GM19397 (cell line): ENCODE results near the gene RAI1.

Source experiments
- ATAC-seq: cut with Tn5 transposase; IDR thresholded peaks from one replicate; pipeline ENCODE4 v1.9.1; 2021; ENCODE audit warnings: mild to moderate bottlenecking, moderate library complexity; ENCODE audit not compliant: unreplicated experiment

The RAI1 gene

DNA sequence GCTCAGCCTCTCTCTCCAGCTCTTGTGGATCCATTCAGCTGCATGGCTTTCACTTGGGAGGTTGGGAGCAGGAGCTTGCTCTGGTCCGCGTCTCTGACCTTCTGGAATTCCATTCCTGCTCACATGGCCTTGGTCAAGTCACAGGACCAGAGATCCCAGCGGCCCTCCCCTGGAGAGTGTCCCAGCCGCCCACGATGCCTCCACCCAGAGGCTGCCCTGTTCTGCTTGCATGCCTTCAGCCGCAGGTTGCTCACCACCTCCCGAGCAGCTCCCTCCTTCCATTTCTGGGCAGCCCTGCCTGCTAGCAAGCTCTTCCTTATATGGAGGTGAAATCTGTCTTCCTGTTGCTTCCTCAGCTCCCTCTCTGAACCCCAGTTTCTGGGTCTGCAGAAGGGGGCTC is 32.6 kb downstream of the RAI1 start:
- ATAC-seq = no peak

DNA sequence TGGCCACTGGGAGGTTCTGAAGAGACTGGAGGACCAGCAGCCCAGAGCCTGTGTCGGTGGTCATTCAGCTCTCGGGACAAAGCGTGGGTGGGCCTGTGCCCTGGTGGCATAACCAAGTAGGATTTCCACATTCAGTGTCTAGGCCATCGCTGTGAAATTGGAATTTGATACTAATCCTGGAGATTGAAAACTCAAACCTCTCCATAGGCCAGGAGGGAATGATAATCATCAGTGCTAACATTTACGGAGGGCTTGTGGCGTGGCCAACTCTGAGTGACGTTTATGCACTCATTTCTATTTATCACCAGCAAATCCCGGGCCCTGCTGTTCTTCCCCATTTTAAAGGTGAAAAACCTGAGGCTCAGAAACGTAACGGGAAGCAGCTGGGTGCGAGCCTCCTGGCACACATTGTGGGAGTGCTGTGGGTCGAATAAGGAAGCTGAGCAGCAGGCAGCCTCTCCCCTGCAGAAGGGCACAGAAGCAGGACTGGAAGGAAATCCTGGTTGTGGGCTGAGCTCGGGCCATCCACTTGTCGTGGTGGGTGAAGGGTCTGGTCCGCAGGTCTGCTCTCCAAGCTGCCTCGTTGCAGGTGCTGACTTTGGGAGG is 33.1 kb downstream of the RAI1 start:
- ATAC-seq = no peak

DNA sequence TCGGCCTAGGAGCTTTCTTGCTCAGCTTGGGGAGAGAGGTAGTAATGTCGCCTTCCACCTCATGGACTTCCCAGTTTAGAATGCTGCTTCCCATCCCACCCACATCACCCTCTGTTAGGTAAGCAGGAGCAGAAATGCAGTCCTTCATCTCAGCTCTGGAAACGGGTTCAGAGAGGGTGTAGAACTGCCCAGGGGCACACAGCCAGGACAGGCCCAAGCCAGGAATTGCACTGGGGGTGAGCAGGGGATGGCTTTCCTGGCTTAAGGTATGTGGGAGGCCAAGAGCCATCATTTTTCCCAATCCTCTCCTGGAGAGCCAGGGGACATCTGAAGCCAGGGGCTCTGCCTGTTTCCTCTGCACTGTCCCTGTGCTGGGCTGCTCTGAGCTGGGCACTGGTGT is 33.6 kb downstream of the RAI1 start:
- no peak for ATAC-seq

DNA sequence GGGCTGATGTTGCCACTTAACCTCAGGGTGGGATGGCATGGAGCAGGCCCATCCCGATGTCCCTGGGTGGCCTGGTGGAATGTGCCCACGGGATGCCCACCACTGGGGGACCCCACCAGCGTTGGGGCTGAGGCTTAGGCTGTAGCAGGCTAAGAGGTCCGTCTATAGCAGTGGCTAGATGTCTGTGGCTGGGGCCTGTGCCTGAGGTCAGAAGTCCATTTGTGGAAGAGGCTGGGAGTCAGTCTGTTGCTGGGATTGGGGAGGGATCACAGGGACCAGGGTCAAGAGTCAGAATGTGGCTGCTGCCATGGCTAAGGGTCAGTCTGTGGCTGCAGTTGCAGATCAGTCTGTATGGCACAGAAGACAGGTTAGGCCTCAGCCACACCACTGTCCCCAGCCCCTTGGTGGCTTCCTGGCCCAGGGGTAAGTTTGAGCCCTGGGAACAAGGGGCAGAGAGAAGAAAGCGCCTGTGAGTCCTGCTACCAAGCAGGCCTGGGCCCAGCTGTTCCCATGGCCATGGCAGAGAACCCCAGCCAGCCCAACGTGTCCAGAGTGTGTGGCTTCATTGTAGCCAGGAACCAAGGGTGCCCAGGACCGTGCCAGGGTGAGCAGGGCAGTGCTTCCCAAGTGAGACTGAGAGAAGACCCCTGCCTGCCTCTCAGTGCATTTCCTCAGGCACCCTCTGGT is 35.7 kb downstream of the RAI1 start:
- ATAC-seq = no peak

DNA sequence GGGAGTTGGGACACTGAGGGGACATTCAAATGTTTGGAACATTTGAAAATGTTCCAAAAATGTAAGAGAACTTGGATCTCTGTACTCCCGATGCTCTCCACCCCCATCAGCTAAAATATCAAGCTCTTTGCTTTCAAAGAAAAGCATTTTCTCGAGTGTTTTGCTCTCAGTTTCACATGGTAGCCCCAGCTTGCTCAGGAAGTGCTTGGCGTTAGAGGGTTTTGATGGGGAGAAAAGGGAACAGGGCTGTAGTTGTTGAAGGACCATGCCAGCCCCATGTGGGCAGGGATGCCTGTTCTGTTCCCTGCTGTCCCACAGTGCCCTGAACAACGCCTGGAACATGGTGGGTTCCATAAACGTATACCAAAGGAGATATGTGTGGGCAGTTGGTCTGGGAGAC is 37.0 kb downstream of the RAI1 start:
- no peak for ATAC-seq

- ATAC-seq = no peak
These were observed 38.1 kb downstream of the RAI1 start for GRCh38 chr17:17719199-17719940.

DNA sequence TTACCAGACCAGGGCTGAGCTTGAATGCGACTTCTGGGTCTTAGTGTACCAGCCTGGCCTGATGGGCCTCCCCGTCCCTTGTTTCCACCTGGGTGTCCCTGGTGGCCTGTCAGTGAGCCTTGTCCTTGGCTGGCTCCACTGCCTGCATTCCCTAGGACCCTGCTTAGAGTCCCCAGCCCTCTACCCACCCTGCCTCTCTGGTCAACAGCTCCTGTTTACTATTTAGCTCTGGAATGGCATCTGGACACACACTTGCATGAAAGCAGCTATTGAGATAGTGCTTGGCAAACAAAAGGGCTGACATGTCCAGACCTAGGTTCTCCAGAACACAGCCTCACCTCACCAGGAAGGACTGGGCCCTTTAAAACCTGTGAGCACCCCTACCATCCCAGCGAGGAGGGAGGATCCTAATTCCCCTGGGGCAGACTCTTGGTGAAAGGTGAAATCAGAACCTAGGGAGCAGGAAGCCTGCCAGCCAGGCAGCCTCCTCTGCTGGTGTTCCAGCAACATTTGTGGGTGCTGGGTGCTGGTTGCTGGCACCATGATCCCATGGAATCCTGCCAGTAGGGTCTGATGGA is 38.8 kb downstream of the RAI1 start:
- no peak for ATAC-seq

DNA sequence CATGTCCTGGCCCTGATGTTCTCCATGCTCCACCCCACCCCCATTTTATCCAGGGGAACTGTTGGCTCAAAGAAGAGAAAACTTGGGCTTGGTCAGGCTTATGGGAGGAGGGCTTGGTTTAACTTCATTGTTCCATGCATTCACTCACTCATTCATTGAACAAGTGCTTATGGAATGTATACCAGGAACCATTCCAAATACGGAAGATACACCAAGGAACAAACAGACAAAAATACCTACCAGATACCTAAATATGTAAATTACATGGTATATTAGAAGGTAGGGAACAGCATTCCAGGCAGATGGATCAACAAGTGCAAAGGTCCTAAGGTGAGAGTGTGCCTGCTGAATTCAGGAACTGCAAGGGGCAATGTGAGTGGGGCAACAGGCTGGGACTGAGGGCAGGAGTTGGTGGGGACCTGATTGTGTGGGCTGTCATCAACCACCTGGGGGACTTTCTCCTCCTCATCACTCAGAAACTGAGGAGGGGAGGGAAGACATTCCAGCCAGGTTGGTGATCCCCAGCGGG is 39.9 kb downstream of the RAI1 start:
- ATAC-seq = no peak

GRCh38 chr17:17722081-17722905 is 41.0 kb downstream of the RAI1 start:
- ATAC-seq = no peak

DNA sequence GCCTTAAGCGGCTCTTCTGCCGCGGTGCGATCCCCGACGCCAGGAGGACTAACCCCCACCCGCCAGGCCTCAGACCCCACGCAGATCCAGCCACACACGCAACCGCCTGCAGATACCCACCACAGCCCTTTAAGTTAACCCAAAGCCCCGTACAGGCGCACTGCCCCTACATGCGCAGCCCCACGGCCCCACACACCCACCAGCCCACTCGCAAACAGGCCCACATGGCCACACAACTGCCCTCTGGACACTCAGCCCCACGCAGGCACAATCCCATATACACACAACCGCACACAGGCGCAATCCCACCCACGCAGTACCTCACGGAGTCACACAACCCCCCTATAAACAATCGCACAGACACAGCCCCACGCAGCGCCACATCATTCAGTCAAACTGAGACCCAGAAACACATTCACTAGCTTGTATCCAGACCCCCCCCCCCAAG is 41.7 kb downstream of the RAI1 start:
- no peak for ATAC-seq

DNA sequence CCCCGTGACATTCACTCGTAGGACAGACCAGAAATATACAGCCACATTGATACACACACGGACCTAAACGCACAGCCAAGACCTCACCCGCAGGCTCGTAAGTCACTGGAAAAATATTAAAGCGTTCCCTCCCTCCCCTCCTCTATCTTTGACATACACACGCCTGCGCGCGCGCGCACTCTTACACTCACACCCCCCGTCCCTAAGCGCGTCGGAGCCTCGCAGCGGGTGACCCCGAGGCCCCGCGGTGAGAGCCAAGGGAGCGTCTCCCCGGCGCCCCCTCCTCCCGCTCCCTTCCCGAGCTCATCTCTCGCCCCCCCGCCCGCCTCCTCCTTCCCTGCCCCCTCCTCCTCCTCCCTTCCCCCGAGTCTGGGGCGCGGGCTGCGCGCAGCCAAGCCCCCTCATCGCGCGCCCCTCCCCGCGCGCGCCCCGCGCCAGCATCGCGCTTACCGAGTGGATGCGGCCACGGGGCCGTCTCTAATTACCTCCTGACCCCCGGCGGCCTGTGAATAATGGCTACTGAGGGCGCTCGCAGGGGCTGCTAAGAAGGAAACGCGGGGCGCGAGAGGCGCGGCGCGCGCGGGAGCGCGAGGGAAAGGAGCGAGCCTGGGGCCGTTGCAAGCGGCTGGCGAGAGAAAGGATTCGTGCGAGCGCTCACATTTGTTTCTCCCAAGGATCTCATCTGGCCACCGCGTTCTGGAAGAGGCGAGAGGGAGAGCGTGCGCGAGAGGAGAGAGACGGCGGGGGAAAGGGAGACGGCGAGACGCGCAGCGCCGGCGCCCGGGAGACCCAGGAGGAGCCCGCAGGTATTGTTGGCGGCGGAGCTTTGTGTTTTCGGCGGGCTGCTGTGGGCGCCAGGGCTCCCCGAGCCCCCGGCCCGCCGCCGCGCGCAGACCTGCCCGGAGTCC is 42.4 kb downstream of the RAI1 start:
- no peak for ATAC-seq

GRCh38 chr17:17724307-17725010 is 43.2 kb downstream of the RAI1 start:
- ATAC-seq = no peak

- ATAC-seq = no peak
These were observed 43.9 kb downstream of the RAI1 start for GRCh38 chr17:17725011-17725751.

GRCh38 chr17:17725752-17726457 is 44.6 kb downstream of the RAI1 start:
- no peak for ATAC-seq

- ATAC-seq = no peak
These were observed 45.3 kb downstream of the RAI1 start for GRCh38 chr17:17726458-17727060.

- no peak for ATAC-seq
These were observed 45.9 kb downstream of the RAI1 start for GRCh38 chr17:17727111-17727659.

DNA sequence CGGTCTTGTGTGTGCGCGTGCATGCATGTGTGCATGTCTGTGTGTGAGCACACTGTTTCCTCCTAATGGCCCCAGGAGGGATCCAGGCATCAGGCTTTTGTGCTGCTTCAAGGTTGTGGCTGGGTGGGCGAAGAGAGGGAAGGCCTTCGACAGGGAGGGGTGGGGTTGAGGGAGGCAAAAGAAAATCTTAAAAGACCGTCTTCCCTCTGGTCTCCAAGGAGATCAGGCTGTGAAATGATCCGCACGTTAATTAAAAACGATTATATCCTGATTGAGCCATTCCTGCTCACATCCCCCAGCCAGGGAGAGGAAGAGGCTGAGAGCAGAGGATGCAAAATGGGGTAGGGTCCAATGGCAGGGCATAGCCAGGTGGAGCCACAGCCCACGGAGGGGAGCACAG is 46.9 kb downstream of the RAI1 start:
- no peak for ATAC-seq
